ENCODE results near the gene ARMC8.

ARMC8 gene

GRCh38 chr3:138254216-138254615, 67.1 kb downstream of the ARMC8 start:
- no peak for DNase-seq

DNA sequence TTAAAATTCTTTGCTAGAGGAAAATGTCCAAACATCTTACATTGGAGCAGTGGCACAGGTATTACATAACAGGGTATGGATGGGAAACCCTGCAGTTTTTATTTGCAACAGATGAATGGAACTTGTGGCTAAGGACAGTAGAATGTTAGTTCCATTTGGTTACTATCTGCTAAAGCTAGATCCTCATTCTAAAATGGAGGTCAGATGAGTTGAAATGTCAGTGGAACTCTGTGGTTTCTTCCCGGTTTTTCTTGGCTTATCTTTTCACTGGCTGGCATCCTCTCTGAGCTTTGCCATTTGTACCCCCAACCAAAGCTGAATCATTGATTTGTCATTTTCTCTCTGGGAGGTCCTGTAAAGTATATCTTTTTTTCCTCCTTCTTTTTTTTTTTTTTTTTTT, 68.9 kb downstream of the ARMC8 start:
- no peak for DNase-seq

- DNase-seq: no peak
Observed at GRCh38 chr3:138257986-138258385, 70.9 kb downstream of the ARMC8 start.

- no peak for DNase-seq
Observed at GRCh38 chr3:138259126-138259525, 72.0 kb downstream of the ARMC8 start.

GRCh38 chr3:138260611-138261010, 73.5 kb downstream of the ARMC8 start:
- DNase-seq: no peak

DNA sequence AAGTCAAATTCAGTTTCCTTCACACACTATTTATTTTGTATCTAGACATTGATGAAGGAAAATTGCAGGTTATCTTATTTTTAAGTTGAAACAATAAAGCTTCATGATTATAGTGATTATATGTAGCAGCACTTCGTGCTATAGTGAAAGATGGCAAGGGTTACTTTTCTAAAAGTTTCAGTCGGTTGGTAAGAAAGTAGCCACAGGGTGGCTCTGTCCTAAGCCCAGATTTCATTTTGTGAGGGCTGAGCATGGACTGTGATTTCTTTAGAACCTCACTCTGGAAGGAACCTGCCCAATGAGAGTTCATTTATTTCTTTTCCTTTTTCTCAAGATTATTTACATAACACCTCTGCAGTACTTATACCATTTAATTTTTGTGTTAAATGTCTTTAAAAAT, 76.0 kb downstream of the ARMC8 start:
- no peak for DNase-seq

- DNase-seq: no peak
Observed at GRCh38 chr3:138265745-138266144, 78.6 kb downstream of the ARMC8 start.

- no peak for DNase-seq
Observed at GRCh38 chr3:138267083-138267482, 80.0 kb downstream of the ARMC8 start.

- no peak for DNase-seq
Observed at GRCh38 chr3:138270245-138270644, 83.1 kb downstream of the ARMC8 start.

GRCh38 chr3:138271189-138271794, 84.2 kb downstream of the ARMC8 start:
- DNase-seq: no peak

- no peak for DNase-seq
Observed at GRCh38 chr3:138281561-138281960, 94.5 kb downstream of the ARMC8 start.

DNA sequence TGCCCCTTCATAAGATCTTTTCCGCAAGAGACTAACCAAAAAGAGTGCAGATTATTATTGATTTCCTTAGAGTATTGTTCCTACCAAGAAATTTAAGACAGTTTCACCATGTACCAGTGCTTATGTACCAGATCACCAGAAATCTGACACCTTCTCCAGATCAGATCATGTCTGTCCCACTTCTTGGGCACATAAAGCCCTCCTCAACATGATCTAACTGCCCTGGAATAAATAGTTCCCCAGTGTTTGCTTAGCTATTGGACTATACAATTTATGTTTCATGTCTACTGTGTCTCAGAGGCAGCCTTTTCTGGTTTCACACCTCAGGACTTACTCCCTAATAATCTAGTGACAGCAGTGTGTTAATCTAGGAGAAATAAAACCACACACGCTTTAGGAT, 95.7 kb downstream of the ARMC8 start:
- no peak for DNase-seq

GRCh38 chr3:138284079-138284478, 97.0 kb downstream of the ARMC8 start:
- no peak for DNase-seq

- no peak for DNase-seq
Observed at GRCh38 chr3:138284957-138285477, 97.9 kb downstream of the ARMC8 start.

DNA sequence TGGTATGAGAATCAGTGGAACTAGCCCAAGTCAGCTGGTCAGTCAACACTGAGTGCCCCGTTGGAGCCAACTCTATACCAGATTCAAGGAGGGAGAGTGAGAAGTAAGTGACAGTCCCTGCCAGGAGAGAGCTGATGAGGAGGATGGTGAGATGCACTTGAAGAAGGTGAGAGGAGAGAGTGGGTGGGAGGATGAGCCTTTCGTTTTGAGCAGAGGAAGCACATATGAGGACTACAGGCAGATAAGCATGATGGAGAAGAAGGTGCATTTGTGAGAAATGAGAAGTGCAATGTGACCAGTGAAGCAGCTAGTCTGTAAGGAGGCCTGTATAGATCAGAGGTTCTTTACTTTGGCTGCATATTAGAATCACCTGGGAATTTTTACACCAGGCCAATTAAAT, 102.2 kb downstream of the ARMC8 start:
- DNase-seq: no peak

DNA sequence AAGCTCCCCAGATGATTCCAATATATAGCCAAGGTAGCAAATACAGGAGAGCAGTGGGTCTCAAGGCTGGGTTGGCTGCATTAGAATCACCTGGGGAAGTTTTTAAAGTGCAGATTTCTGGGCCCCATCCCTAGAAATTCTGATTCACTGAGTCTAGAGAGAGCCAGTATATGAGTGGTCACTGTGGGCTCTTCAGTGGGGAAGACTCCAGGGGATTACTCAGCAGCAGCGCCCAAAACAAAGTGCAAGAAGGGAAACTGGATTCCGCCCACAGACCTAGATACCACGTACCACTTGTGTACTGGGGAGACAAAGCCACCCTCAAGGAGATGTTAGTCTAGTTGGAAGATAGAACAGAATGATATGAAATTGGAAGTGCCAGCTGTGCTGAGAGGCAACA, 102.6 kb downstream of the ARMC8 start:
- DNase-seq: no peak

- no peak for DNase-seq
Observed at GRCh38 chr3:138296639-138297038, 109.5 kb downstream of the ARMC8 start.

- DNase-seq: no peak
Observed at GRCh38 chr3:138297059-138297607, 110.0 kb downstream of the ARMC8 start.

DNA sequence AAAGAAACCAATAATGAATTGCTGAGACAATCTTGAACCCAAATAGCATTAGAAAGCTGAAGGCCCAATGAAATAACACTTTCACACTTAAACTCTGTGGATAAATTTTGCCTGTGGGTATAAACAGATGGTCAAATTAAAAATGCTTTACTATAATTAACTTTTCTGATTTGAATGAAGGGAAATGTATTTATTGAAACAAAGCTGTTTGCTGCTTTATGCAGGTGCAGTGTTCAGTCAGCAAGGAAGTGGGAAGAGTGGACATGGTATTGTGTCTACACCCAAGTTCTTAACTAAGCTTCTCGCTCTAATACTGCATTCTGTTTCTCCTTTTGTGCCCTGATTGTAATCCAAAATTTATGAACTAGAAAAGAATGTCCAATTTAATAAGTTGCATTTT, 110.8 kb downstream of the ARMC8 start:
- DNase-seq: no peak

DNA sequence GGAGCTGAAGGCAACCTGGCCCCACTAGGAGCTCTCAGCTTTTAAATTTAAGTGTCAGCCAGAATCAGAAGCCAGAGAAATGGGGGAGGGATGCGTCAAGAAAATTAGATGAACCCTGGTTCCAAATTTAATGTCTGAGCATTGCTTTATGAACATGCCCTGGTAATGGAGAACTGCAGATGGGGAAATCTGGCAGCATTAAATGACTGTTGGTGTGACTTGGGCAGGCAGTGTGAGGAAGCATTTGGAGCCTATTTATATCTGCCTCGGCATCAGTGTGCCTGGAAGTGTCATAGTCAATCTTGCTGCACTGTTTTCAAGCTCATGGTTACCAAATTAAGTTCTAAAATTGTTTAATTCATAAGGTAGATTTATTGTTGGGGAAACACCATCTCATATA, 113.5 kb downstream of the ARMC8 start:
- DNase-seq: no peak

GRCh38 chr3:138303474-138303873, 116.4 kb downstream of the ARMC8 start:
- DNase-seq: no peak

DNA sequence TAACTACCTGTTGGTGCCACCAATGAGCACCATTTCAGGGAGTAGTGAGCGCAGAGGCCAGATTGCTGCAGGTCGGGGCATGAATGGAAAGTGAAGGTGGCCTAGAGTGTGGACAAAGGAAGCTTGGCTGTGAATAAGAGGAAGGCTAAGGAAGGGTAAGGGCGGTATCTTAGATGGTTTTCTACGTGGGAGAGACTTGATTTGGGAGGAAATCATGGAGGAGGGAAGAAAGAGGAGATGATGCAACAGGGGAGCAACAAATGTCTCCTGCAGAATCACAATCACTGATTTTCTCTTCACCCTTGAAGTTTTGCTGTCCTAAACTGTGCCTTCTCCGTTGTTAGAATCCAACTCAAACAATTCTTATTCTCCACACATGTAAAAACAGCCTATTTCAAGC, 120.8 kb downstream of the ARMC8 start:
- DNase-seq: no peak

DNA sequence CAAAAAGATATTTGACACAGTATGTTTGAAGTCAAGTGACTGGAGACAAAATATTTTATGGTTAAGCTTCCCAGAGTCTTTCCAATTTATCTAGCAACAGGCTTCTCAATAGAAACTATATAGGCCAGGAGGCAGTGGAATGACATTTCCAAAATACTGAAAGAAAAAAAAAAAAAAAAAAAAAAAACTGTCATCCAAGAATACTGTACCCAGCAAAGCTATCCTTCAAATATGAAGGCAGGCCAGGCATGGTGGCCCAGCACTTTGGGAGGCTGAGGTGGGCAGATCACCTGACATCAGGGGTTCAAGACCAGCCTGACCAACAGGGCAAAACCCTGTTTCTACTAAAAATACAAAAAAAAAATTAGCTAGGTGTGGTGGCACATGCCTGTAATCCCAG, 121.7 kb downstream of the ARMC8 start:
- no peak for DNase-seq

DNA sequence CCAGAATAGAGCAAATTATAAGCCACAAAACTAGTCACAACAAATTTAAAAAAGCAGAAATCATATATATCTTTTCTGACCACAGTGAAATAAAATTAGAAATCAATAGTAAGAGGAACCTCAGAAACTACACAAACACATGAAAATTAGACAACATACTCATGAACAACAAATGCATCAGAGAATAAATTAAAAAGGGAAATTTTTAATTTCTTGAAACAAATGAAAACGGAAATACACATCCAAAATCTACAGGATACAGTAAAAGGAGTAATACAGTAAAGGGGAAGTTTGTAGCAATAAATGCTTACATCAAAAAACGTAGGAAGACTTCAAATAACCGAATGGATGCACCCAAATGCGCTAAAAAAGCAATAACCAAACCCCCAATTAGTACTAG, 123.4 kb downstream of the ARMC8 start:
- no peak for DNase-seq

GRCh38 chr3:138314751-138315150, 127.7 kb downstream of the ARMC8 start:
- no peak for DNase-seq
